HL-60 (cell line): ENCODE data around the gene VAT1.

Experiments used
- GABPA ChIP-seq: IDR thresholded peaks from 2 replicates; pipeline ENCODE4 v1.6.1; 2012; ENCODE audit warnings: low read depth
- POLR2AphosphoS5 ChIP-seq: IDR thresholded peaks from 2 replicates; pipeline ENCODE4 v1.6.1; 2012; ENCODE audit warnings: low read depth
- SPI1 ChIP-seq: IDR thresholded peaks from 2 replicates; pipeline ENCODE4 v1.6.1; 2012; ENCODE audit warnings: low read depth, mild to moderate bottlenecking, borderline replicate concordance
- TF ChIP-seq, protein P1 (sequence below): IDR thresholded peaks from one replicate; pipeline ENCODE4 v1.5.1; 2011; ENCODE audit warnings: low read length, control low read depth, inconsistent platforms; ENCODE audit not compliant: insufficient read depth
- TF ChIP-seq, protein P2 (sequence below): IDR thresholded peaks from 2 replicates; pipeline ENCODE4 v1.6.1; 2012; ENCODE audit warnings: low read depth; ENCODE audit not compliant: insufficient replicate concordance

DNA sequence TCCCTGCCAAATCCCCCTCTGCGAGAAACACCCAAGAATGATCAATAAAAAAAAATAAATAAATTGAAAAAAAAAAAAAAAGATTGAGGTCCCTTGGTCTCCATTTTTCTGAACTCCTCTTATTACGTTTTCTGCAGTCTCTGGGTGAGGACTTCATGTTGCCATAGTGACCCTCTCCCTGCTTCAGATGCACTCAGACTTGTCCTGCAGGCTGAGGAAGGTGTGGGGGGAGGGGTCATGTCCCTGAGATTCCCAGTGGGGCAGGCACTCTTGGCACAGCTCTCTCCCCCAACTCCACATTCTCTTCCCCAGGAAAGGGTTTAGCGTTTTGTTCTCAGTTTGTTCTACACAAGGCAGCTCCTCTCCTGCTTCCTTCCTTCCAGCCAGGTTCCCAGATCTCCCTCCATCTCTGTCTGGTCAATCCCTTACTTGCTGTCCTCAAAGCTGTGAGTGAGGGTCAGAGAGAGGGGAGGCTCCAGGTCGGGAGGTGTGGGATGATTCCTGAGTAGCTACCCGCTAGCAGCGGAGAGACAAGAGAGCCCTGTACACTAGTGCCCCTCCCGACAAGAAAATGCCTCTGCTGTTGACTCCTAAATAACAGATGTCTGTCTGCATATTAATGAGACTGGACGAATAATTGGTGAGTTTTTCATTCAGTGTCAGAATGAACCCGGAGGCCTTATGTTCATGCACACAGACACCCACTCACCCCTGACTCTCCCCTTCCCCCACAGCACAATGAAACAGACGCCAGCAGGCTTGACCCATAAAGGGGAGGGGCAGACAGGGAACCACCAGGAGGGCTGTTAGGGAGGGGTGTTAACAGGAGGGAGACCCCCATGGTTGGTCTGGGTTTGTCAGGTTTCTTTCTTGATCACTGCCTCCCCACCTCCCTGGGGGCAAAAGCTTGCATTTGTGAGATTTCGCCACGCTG is 12.0 kb upstream of the VAT1 start:
- TF ChIP-seq, protein P1, sequence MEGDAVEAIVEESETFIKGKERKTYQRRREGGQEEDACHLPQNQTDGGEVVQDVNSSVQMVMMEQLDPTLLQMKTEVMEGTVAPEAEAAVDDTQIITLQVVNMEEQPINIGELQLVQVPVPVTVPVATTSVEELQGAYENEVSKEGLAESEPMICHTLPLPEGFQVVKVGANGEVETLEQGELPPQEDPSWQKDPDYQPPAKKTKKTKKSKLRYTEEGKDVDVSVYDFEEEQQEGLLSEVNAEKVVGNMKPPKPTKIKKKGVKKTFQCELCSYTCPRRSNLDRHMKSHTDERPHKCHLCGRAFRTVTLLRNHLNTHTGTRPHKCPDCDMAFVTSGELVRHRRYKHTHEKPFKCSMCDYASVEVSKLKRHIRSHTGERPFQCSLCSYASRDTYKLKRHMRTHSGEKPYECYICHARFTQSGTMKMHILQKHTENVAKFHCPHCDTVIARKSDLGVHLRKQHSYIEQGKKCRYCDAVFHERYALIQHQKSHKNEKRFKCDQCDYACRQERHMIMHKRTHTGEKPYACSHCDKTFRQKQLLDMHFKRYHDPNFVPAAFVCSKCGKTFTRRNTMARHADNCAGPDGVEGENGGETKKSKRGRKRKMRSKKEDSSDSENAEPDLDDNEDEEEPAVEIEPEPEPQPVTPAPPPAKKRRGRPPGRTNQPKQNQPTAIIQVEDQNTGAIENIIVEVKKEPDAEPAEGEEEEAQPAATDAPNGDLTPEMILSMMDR = no peak
- TF ChIP-seq, protein P2, sequence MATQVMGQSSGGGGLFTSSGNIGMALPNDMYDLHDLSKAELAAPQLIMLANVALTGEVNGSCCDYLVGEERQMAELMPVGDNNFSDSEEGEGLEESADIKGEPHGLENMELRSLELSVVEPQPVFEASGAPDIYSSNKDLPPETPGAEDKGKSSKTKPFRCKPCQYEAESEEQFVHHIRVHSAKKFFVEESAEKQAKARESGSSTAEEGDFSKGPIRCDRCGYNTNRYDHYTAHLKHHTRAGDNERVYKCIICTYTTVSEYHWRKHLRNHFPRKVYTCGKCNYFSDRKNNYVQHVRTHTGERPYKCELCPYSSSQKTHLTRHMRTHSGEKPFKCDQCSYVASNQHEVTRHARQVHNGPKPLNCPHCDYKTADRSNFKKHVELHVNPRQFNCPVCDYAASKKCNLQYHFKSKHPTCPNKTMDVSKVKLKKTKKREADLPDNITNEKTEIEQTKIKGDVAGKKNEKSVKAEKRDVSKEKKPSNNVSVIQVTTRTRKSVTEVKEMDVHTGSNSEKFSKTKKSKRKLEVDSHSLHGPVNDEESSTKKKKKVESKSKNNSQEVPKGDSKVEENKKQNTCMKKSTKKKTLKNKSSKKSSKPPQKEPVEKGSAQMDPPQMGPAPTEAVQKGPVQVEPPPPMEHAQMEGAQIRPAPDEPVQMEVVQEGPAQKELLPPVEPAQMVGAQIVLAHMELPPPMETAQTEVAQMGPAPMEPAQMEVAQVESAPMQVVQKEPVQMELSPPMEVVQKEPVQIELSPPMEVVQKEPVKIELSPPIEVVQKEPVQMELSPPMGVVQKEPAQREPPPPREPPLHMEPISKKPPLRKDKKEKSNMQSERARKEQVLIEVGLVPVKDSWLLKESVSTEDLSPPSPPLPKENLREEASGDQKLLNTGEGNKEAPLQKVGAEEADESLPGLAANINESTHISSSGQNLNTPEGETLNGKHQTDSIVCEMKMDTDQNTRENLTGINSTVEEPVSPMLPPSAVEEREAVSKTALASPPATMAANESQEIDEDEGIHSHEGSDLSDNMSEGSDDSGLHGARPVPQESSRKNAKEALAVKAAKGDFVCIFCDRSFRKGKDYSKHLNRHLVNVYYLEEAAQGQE = no peak
- no peak for TF ChIP-seq POLR2AphosphoS5
- no peak for TF ChIP-seq SPI1
- no peak for TF ChIP-seq GABPA
